ENCODE results near the gene TMEM198.

DNA sequence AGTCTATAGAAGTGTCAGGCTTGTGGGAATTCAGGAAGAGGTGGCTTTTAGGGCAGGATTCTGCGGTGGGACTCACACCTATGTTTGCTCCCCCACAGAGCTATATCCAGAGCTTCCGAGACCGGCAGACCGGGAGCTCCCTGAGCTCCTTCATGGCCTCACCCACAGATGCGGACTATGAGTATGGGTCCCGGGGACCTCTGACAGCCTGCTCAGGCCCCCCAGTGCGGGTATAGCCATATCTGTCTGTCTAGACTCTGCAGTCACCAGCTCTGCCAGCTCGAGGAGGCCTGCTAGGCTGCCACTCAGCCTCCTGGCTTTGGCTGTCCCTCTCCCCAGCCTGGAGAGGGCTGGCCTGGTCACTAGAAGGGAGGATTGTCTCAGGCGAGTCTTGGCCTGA is 5.8 kb downstream of the TMEM198 start:
- TF ChIP-seq POLR2A (IDR thresholded peaks at IDR 0.05; ENCODE audit: low read depth, low read length): no peak
- TF ChIP-seq POLR2AphosphoS5 (IDR thresholded peaks at IDR 0.05; ENCODE audit: low read depth, low read length): no peak

Measured in GM12891 (cell line).